Measurements from ENCODE around the gene ALDH7A1.
A peak's percentile ranks its signal among the peaks of the same experiment; 100 is the strongest.

- TF ChIP-seq POLR2A (IDR thresholded peaks at IDR 0.05) = no peak
- TF ChIP-seq, protein P1, sequence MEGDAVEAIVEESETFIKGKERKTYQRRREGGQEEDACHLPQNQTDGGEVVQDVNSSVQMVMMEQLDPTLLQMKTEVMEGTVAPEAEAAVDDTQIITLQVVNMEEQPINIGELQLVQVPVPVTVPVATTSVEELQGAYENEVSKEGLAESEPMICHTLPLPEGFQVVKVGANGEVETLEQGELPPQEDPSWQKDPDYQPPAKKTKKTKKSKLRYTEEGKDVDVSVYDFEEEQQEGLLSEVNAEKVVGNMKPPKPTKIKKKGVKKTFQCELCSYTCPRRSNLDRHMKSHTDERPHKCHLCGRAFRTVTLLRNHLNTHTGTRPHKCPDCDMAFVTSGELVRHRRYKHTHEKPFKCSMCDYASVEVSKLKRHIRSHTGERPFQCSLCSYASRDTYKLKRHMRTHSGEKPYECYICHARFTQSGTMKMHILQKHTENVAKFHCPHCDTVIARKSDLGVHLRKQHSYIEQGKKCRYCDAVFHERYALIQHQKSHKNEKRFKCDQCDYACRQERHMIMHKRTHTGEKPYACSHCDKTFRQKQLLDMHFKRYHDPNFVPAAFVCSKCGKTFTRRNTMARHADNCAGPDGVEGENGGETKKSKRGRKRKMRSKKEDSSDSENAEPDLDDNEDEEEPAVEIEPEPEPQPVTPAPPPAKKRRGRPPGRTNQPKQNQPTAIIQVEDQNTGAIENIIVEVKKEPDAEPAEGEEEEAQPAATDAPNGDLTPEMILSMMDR (IDR thresholded peaks at IDR 0.05) = no peak
- TF ChIP-seq POLR2AphosphoS5 (IDR thresholded peaks at IDR 0.05; ENCODE audit: insufficient read depth in 1 of 2, low read depth in 1 of 2) = peak in 1 of 2 donors; percentile 88
Observed at GRCh38 chr5:126508962-126509279, 86.1 kb downstream of the ALDH7A1 start.

Data from vagina (tissue), 2 donors.